HEK293 (cell line): ENCODE measurements around the gene PPP2CA.

Experiments used
- CTCF ChIA-PET: fragments of 350-600 bp; formaldehyde crosslinking; extraction: SDS; loops from one replicate; lab custom pipeline; 2021; ENCODE audit warnings: antibody characterized with exemption; lab: Yijun Ruan, JAX
- POLR2A ChIA-PET: fragments of 300-600 bp; formaldehyde crosslinking; extraction: SDS; loops from one replicate; lab custom pipeline; 2020; ENCODE audit warnings: antibody characterized with exemption, inconsistent platforms; lab: Yijun Ruan, JAX
- H3K27ac ChIP-seq: fragments of 200-500 bp; sonication (Bioruptor generic); 2 replicates; pipeline ENCODE4 v1.5.1; 2014; ENCODE audit warnings: low read depth, low read length, control low read depth, inconsistent platforms; ENCODE audit errors: extremely low read depth
- H3K36me3 ChIP-seq, 2 experiments: fragments of 200-500 bp in 1 of 2; sonication (Bioruptor generic) in 1 of 2; 1 replicate in 1 of 2; 2 replicates in 1 of 2; pipeline ENCODE4 v1.5.1; 2014 to 2017; ENCODE audit warnings: inconsistent platforms in 2 of 2, low read length in 2 of 2; ENCODE audit not compliant: control insufficient read depth in 2 of 2, insufficient read depth in 1 of 2
- H3K4me1 ChIP-seq: fragments of 200-500 bp; sonication (Bioruptor generic); 2 replicates; pipeline ENCODE4 v1.5.1; 2014; ENCODE audit warnings: mild to moderate bottlenecking, low read length, inconsistent platforms; ENCODE audit not compliant: control insufficient read depth, insufficient read depth
- H3K4me3 ChIP-seq: 2 replicates; pipeline ENCODE4 v1.5.1; 2011; ENCODE audit warnings: low read depth, mild to moderate bottlenecking, control low read depth, low read length, moderate library complexity
- H3K9me3 ChIP-seq: fragments of 200-500 bp; sonication (Bioruptor generic); 2 replicates; pipeline ENCODE4 v1.5.1; 2014; ENCODE audit warnings: low read depth, low read length, inconsistent platforms; ENCODE audit not compliant: control insufficient read depth, insufficient read depth
- ATF2 ChIP-seq: fragments of 450-650 bp; formaldehyde crosslinking; IDR thresholded peaks from 2 replicates; pipeline ENCODE4 v1.5.1; 2016; ENCODE audit warnings: missing biosample characterization, missing genetic modification characterization, low read depth
- GFI1B ChIP-seq: fragments of 450-650 bp; formaldehyde crosslinking; IDR thresholded peaks from 2 replicates; pipeline ENCODE4 v1.5.1; 2016; ENCODE audit warnings: missing biosample characterization, missing genetic modification characterization
- GLIS2 ChIP-seq: fragments of 450-650 bp; formaldehyde crosslinking; IDR thresholded peaks from 2 replicates; pipeline ENCODE4 v1.5.1; 2016; ENCODE audit warnings: missing biosample characterization, missing genetic modification characterization
- HOXA7 ChIP-seq: sonication (generic); formaldehyde crosslinking; IDR thresholded peaks from 2 replicates; pipeline ENCODE4 v1.8.1; 2022; ENCODE audit warnings: missing genetic modification reagents, borderline replicate concordance
- IKZF3 ChIP-seq: fragments of 450-650 bp; IDR thresholded peaks from 2 replicates; pipeline ENCODE4 v1.5.0; 2018; ENCODE audit warnings: missing biosample characterization, mild to moderate bottlenecking, missing genetic modification characterization, moderate library complexity
- KLF9 ChIP-seq: fragments of 450-650 bp; formaldehyde crosslinking; IDR thresholded peaks from 2 replicates; pipeline ENCODE4 v1.5.1; 2016; ENCODE audit warnings: missing biosample characterization, missing genetic modification characterization, low read depth
- MZF1 ChIP-seq: fragments of 450-650 bp; formaldehyde crosslinking; IDR thresholded peaks from 2 replicates; pipeline ENCODE4 v1.5.1; 2017; ENCODE audit warnings: missing biosample characterization, missing genetic modification characterization, borderline replicate concordance
- WT1 ChIP-seq: fragments of 450-650 bp; formaldehyde crosslinking; IDR thresholded peaks from 2 replicates; pipeline ENCODE4 v1.5.1; 2016; ENCODE audit warnings: missing biosample characterization, missing genetic modification characterization
- ZBTB48 ChIP-seq: fragments of 450-650 bp; formaldehyde crosslinking; IDR thresholded peaks from 2 replicates; pipeline ENCODE4 v1.5.1; 2016; ENCODE audit warnings: missing biosample characterization, missing genetic modification characterization
- ZBTB8A ChIP-seq: fragments of 450-650 bp; formaldehyde crosslinking; IDR thresholded peaks from 2 replicates; pipeline ENCODE4 v1.5.1; 2016; ENCODE audit warnings: missing biosample characterization, missing genetic modification characterization
- ZEB2 ChIP-seq: fragments of 450-650 bp; formaldehyde crosslinking; IDR thresholded peaks from 2 replicates; pipeline ENCODE4 v1.5.1; 2016; ENCODE audit warnings: missing biosample characterization, missing genetic modification characterization
- ZNF114 ChIP-seq: fragments of 450-650 bp; formaldehyde crosslinking; IDR thresholded peaks from 2 replicates; pipeline ENCODE4 v1.5.0; 2017; ENCODE audit warnings: missing biosample characterization, missing genetic modification characterization
- ZNF132 ChIP-seq: fragments of 450-650 bp; formaldehyde crosslinking; IDR thresholded peaks from 2 replicates; pipeline ENCODE4 v1.5.1; 2017; ENCODE audit warnings: missing biosample characterization, missing genetic modification characterization, borderline replicate concordance
- ZNF211 ChIP-seq: fragments of 450-650 bp; formaldehyde crosslinking; IDR thresholded peaks from 2 replicates; pipeline ENCODE4 v1.5.1; 2016; ENCODE audit warnings: low read depth, missing biosample characterization, missing genetic modification characterization
- ZNF223 ChIP-seq: fragments of 450-650 bp; formaldehyde crosslinking; IDR thresholded peaks from 2 replicates; pipeline ENCODE4 v1.5.1; 2016; ENCODE audit warnings: missing biosample characterization, missing genetic modification characterization
- ZNF248 ChIP-seq: fragments of 450-650 bp; formaldehyde crosslinking; IDR thresholded peaks from 2 replicates; pipeline ENCODE4 v1.5.1; 2017; ENCODE audit warnings: missing biosample characterization, missing genetic modification characterization
- ZNF311 ChIP-seq: fragments of 450-650 bp; formaldehyde crosslinking; IDR thresholded peaks from 2 replicates; pipeline ENCODE4 v1.5.1; 2017; ENCODE audit warnings: missing biosample characterization, missing genetic modification characterization, borderline replicate concordance
- ZNF426 ChIP-seq: fragments of 450-650 bp; formaldehyde crosslinking; IDR thresholded peaks from 2 replicates; pipeline ENCODE4 v1.5.1; 2017; ENCODE audit warnings: missing biosample characterization, missing genetic modification characterization, mild to moderate bottlenecking, inconsistent platforms, moderate library complexity
- ZNF449 ChIP-seq: fragments of 450-650 bp; formaldehyde crosslinking; IDR thresholded peaks from 2 replicates; pipeline ENCODE4 v1.5.1; 2017; ENCODE audit warnings: missing biosample characterization, mild to moderate bottlenecking, missing genetic modification characterization, moderate library complexity
- ZNF518A ChIP-seq: fragments of 450-650 bp; formaldehyde crosslinking; conservative IDR thresholded peaks from 2 replicates; pipeline ENCODE4 v1.5.1; 2016; ENCODE audit warnings: low read depth, missing biosample characterization, missing genetic modification characterization
- ZNF521 ChIP-seq: fragments of 450-650 bp; formaldehyde crosslinking; IDR thresholded peaks from 2 replicates; pipeline ENCODE4 v1.5.1; 2017; ENCODE audit warnings: missing biosample characterization, mild to moderate bottlenecking, missing genetic modification characterization
- ZNF544 ChIP-seq: fragments of 450-650 bp; formaldehyde crosslinking; IDR thresholded peaks from 2 replicates; pipeline ENCODE4 v1.5.0; 2017; ENCODE audit warnings: missing biosample characterization, missing genetic modification characterization
- ZNF629 ChIP-seq: fragments of 450-650 bp; formaldehyde crosslinking; IDR thresholded peaks from 2 replicates; pipeline ENCODE4 v1.5.1; 2017; ENCODE audit warnings: missing biosample characterization, missing genetic modification characterization
- ZNF701 ChIP-seq: fragments of 450-650 bp; formaldehyde crosslinking; IDR thresholded peaks from 2 replicates; pipeline ENCODE4 v1.5.1; 2016; ENCODE audit warnings: missing biosample characterization, missing genetic modification characterization
- ZNF785 ChIP-seq: fragments of 450-650 bp; formaldehyde crosslinking; IDR thresholded peaks from 2 replicates; pipeline ENCODE4 v1.5.1; 2016; ENCODE audit warnings: missing biosample characterization, missing genetic modification characterization
- ZNF830 ChIP-seq: fragments of 450-650 bp; IDR thresholded peaks from 2 replicates; pipeline ENCODE4 v1.5.0; 2018; ENCODE audit warnings: missing biosample characterization, missing genetic modification characterization, low read depth, mild to moderate bottlenecking, moderate library complexity
- TF ChIP-seq, protein P1 (sequence below): fragments of 450-650 bp; formaldehyde crosslinking; conservative IDR thresholded peaks from 2 replicates; pipeline ENCODE4 v1.5.1; 2016; ENCODE audit warnings: low read depth, missing biosample characterization, missing genetic modification characterization

PPP2CA gene

DNA sequence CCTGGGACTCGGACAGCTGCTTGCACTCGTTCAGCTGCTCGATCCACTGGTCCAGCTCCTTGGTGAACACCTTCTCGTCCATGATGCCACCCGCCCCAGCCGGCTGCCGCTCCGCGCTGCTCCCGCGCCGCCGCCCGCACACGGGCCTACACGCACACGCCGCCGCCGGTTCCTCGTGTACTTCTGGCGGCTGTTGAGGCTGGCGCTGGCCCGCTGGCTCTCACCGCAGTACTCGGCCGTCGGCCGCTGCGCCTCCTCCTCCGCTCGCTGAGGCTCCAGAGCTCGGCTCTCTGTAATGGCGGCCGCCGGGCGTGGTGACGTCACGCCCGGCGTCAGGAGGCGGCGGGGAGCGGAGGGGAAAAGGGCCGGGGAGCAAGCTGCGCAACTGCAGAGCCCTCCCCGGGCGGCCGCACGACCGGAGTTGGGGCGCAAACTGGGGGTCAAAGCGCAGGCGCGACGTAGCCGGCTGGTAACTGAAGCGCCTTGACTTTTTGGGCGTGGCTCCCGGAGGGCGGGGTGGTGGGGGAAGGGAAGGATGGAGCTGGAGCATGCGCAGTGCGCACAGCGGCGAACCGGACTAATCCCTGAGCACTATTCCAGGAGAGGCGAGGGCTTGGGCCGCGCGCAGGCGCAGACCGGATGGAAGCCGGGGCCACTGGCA lies at the start of gene PPP2CA:
Gene PPP2CA (minus strand): TSS at position 294 of the 661 bp plus-strand sequence. CDS start 212 bp downstream, at position 82.
- ChIA-PET POLR2A (interaction anchor here (0.7 to 4.0 kb wide), 27 partner anchors 9 to 240 kb away, joined by 3 to 47 read pairs (median 5); no protein-coding TSS in a partner anchor), CTCF (interaction anchor here (0.7 to 1.4 kb wide), 8 partner anchors 10 to 669 kb away, joined by 3 to 4 read pairs (median 4); no protein-coding TSS in a partner anchor)
- Histone ChIP-seq H3K27ac (peak within 1 kb of the TSS; percentile 99), H3K4me3 (peak within 1 kb of the TSS; percentile 100), H3K36me3 (peaks cover 3 to 13% of the 10 kb centered on the region in 2 experiments; a peak in 2 of 3 replicates), H3K4me1 (peaks cover 3% of the 10 kb centered on the region), H3K9me3 (no peaks in the 10 kb centered on the region)
- TF ChIP-seq, protein P1, sequence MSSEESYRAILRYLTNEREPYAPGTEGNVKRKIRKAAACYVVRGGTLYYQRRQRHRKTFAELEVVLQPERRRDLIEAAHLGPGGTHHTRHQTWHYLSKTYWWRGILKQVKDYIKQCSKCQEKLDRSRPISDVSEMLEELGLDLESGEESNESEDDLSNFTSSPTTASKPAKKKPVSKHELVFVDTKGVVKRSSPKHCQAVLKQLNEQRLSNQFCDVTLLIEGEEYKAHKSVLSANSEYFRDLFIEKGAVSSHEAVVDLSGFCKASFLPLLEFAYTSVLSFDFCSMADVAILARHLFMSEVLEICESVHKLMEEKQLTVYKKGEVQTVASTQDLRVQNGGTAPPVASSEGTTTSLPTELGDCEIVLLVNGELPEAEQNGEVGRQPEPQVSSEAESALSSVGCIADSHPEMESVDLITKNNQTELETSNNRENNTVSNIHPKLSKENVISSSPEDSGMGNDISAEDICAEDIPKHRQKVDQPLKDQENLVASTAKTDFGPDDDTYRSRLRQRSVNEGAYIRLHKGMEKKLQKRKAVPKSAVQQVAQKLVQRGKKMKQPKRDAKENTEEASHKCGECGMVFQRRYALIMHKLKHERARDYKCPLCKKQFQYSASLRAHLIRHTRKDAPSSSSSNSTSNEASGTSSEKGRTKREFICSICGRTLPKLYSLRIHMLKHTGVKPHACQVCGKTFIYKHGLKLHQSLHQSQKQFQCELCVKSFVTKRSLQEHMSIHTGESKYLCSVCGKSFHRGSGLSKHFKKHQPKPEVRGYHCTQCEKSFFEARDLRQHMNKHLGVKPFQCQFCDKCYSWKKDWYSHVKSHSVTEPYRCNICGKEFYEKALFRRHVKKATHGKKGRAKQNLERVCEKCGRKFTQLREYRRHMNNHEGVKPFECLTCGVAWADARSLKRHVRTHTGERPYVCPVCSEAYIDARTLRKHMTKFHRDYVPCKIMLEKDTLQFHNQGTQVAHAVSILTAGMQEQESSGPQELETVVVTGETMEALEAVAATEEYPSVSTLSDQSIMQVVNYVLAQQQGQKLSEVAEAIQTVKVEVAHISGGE (tag by site-specific recombination), result peak; percentile 13; the same call in 1 of the 2 replicates
- TF ChIP-seq HOXA7 (no peak), ZNF223 (tag by site-specific recombination) (0 out of 2 replicates have a peak, but pooled peaks have one; percentile 8), MZF1 (no peak), ZNF701 (tag by site-specific recombination) (no peak), ZNF248 (tag by site-specific recombination) (no peak), ZEB2 (tag by site-specific recombination) (no peak), ZNF544 (no peak), IKZF3 (tag by site-specific recombination) (peak; percentile 55; the same call in 1 of the 2 replicates), ZBTB8A (peak; percentile 90), ZNF311 (tag by site-specific recombination) (no peak), ZNF518A (tag by site-specific recombination) (no peak), GFI1B (no peak), ZNF521 (tag by site-specific recombination) (no peak), ZNF785 (peak; percentile 72; the same call in 1 of the 2 replicates), ATF2 (tag by site-specific recombination) (peak; percentile 96), ZNF629 (peak; percentile 91), ZNF449 (tag by site-specific recombination) (no peak), ZNF211 (tag by site-specific recombination) (no peak), ZBTB48 (no peak), ZNF426 (no peak), WT1 (no peak), ZNF114 (no peak), GLIS2 (tag by site-specific recombination) (peak; percentile 69; the same call in 1 of the 2 replicates), ZNF132 (no peak), ZNF830 (tag by site-specific recombination) (no peak), KLF9 (peak; percentile 99)
